Measurements from ENCODE around the gene EPN3. TPM values are rescaled to one million over a fixed set of nuclear protein-coding genes. Genes with fewer than 3 reads are reported as not detected.

Gene EPN3
- total RNA-seq: 19.9 TPM
- long read RNA-seq, full-length matches to known transcripts: 8 of 33 reads
- long read RNA-seq, partial matches to known transcripts: 12 of 33 reads
- long read RNA-seq, other reads (novel, unspliced or antisense): 13 of 33 reads

DNA sequence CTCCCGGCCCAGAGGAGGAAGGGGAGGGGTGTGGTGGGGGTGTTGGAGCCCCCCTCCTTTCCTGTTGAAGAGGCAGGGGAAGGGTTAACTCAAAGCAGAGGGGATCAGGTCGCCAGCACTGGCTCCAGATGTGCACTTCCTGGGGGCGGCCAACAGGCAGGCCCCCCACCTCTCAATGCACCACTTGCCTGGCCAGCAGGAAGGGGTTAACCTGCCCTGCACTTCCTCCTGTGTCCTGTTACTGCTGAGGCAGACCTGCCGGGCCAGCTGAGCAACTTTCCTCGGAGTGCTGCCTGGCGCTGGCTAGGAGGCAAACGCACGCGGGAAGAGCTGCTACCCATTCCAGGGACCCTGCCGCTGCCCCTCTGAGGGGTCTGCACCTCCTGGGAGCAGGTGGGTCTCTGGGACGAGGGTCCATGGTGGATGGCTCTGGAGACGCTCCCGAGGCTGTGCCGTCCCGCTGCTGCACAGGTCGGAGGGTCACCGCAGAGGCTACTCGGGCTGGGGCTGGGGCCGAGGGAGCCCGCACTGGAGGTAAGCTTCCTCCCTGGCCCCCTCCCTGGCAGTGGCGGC is at the start of gene EPN3:
EPN3 (plus strand) TSS at position 284 of the 573 bp plus-strand sequence. CDS start 3,822 bp downstream, outside the sequence.
- H3K9me3 ChIP-seq (replicated peaks): no peaks in the 10 kb centered on the region
- TF ChIP-seq, protein P1, sequence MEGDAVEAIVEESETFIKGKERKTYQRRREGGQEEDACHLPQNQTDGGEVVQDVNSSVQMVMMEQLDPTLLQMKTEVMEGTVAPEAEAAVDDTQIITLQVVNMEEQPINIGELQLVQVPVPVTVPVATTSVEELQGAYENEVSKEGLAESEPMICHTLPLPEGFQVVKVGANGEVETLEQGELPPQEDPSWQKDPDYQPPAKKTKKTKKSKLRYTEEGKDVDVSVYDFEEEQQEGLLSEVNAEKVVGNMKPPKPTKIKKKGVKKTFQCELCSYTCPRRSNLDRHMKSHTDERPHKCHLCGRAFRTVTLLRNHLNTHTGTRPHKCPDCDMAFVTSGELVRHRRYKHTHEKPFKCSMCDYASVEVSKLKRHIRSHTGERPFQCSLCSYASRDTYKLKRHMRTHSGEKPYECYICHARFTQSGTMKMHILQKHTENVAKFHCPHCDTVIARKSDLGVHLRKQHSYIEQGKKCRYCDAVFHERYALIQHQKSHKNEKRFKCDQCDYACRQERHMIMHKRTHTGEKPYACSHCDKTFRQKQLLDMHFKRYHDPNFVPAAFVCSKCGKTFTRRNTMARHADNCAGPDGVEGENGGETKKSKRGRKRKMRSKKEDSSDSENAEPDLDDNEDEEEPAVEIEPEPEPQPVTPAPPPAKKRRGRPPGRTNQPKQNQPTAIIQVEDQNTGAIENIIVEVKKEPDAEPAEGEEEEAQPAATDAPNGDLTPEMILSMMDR (IDR thresholded peaks at IDR 0.05; ENCODE audit: borderline replicate concordance): no peak
- H3K27me3 ChIP-seq (ENCODE audit: low read depth): peaks cover 53% of the 10 kb centered on the region
- H3K27ac ChIP-seq (replicated peaks): peak within 1 kb of the TSS; percentile 90
- peak within 1 kb of the TSS; percentile 71 for H3K4me3 ChIP-seq
- intact Hi-C loops (cut with micrococcal nuclease): no loop called here
- peaks cover 11% of the 10 kb centered on the region for H3K36me3 ChIP-seq
- peaks cover 35% of the 10 kb centered on the region for H3K4me1 ChIP-seq
- DNase-seq: no peak

DNA sequence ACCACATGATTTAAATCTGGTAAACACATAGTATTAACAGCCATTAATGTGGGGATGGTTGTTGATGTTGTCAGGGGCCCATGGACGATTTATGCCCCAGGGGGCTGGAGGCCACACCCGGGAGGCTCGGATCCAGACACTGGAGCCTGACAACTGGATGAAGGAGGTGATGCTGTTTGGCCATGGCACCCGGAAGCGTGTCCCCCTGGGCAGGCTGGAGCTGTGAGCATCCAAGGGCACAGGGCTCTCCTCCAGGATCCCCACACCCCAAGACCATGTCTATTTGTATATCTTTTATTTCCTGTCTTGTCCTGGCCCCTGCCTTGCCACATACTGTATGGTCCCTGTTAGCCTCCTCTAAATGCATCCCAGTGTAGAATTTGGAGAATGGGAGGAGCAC is 49.3 kb upstream of the EPN3 start:
- peaks cover 52% of the 10 kb centered on the region for H3K36me3 ChIP-seq
- no peaks in the 10 kb centered on the region for H3K27me3 ChIP-seq (ENCODE audit: low read depth)
- H3K27ac ChIP-seq (replicated peaks): peak overlapping the region; percentile 87
- DNase-seq: no peak
- H3K4me3 ChIP-seq: no peak overlapping the region
- H3K9me3 ChIP-seq (replicated peaks): no peaks in the 10 kb centered on the region
- intact Hi-C loops (cut with micrococcal nuclease): loop anchor here (10.0 kb wide), 1 partner anchor 62 kb away; the partner anchor contains the start of gene SPATA20
- TF ChIP-seq, protein P1 (IDR thresholded peaks at IDR 0.05; ENCODE audit: borderline replicate concordance): no peak
- peaks cover 48% of the 10 kb centered on the region for H3K4me1 ChIP-seq

DNA sequence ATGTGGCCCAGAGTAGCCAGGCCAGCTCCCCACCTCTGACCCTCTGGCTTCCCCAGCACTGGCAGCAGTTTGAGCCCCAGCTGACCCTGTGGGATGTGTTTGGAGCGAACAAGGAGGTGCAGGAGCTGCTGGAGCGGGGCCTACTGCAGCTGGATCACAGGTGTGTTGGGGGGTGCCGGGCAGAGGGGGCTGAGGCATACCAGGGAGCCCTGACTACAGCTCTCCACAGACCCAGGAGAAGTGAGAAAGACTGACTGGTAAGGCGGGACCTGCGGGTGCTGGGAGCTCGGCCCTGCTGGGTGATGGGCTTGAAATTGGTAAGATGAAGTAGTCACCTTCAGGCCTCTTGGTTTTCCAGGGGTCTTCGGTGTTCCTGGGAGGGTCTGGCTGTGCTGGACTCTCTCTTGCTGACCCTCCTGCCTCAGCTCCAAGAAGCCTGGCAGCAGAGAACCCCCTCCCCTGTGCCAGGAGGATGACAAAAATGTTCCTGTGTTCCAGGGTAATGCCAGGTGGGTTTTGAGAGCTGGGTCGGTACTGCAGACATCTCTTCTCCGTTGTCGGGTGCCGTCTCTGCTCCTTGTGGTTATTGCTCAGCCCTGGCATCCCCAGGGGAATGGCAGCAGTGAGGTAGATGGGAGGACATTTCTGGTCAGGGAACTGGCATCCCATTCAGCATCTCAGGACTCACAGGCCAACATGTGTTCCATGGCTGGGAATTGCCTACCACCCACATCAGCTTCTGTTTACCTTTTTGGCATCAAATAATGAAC is 48.0 kb upstream of the EPN3 start:
- TF ChIP-seq, protein P1 (IDR thresholded peaks at IDR 0.05; ENCODE audit: borderline replicate concordance): no peak
- Histone ChIP-seq H3K27ac (replicated peaks) (no peak overlapping the region), H3K27me3 (ENCODE audit: low read depth) (no peaks in the 10 kb centered on the region), H3K4me3 (no peak overlapping the region), H3K4me1 (peaks cover 36% of the 10 kb centered on the region), H3K9me3 (replicated peaks) (no peaks in the 10 kb centered on the region), H3K36me3 (peaks cover 52% of the 10 kb centered on the region)
- intact Hi-C loops (cut with micrococcal nuclease): loop anchor here (10.0 kb wide), 1 partner anchor 60 kb away; the partner anchor contains the start of gene SPATA20
- DNase-seq: no peak

DNA sequence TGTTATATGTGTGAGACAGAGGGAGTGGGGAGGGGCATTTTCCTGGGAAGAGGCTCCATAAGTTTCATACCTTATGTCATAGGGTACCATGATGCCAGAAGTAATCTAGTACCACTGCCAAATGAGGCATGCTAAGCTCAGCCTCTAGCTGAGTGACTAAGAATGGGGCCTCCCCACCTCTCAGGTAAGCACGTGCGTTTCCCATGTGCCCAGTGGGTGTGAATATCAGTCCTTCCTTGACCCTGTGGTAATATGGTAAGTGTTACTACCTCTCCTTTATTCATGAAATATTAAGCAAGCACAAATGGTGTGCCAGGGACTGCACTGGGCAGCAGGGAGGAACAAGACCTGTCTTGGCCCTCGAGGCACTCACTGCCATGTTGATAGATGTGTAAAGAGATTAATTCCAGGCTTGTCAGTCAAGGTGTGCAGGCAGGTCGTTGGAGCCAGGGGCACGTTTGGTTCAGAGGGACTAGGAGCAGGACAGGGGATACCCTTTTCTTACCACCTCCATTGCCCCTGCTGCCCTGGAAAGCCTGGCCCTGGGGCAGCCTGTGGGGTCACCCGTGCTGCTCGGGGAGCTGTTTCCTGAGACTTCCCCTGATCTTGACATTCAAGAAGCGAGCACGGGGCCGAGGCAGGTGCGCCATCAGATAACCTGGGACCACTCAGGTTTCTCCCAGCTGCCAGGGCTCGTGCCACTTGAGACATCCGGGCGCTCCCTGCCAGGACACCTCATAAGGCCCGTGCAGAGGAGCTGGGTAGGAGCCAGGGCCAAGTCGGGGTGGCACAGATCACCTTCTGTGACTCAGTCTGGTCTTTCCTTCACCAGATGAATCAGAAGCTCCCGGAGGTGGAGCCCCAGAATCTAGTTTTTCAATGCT is 45.1 kb upstream of the EPN3 start:
- no peaks in the 10 kb centered on the region for H3K9me3 ChIP-seq (replicated peaks)
- TF ChIP-seq, protein P1 (IDR thresholded peaks at IDR 0.05; ENCODE audit: borderline replicate concordance): no peak
- H3K27me3 ChIP-seq (ENCODE audit: low read depth): no peaks in the 10 kb centered on the region
- no peak for DNase-seq
- H3K36me3 ChIP-seq: peaks cover 42% of the 10 kb centered on the region
- no peak overlapping the region for H3K4me3 ChIP-seq
- intact Hi-C loops (cut with micrococcal nuclease): loop anchor here (10.0 kb wide), 1 partner anchor 57 kb away; the partner anchor contains the start of gene SPATA20
- H3K27ac ChIP-seq (replicated peaks): no peak overlapping the region
- peaks cover 11% of the 10 kb centered on the region for H3K4me1 ChIP-seq

DNA sequence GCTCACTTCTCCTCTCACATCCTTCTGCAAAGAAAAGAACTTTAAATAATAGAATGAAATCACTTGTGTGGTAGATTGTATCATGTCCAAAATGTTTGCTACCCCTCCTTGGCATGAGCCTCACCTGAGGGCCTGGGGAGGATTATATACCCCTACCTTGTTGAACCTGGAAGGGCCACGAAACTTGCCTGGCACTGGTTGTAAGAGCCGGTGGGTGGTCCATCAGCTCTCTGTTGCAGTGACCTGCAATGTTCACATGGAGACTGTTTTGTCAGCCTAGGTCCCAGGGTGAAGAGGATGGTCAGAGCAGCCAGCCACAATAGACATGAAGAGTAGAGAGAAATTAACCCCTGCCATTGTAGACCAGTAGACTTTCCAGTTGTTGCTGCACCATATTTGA is 43.7 kb upstream of the EPN3 start:
- Histone ChIP-seq H3K36me3 (peaks cover 34% of the 10 kb centered on the region), H3K9me3 (replicated peaks) (no peaks in the 10 kb centered on the region), H3K4me1 (no peaks in the 10 kb centered on the region), H3K4me3 (no peak overlapping the region), H3K27ac (replicated peaks) (no peak overlapping the region), H3K27me3 (ENCODE audit: low read depth) (no peaks in the 10 kb centered on the region)
- intact Hi-C loops (cut with micrococcal nuclease): loop anchor here (10.0 kb wide), 1 partner anchor 56 kb away; the partner anchor contains the start of gene SPATA20
- DNase-seq: no peak
- TF ChIP-seq, protein P1 (IDR thresholded peaks at IDR 0.05; ENCODE audit: borderline replicate concordance): no peak
